ENCODE results near the gene IDI1. TPM values are rescaled to one million over a fixed set of nuclear protein-coding genes. Genes with fewer than 3 reads are reported as not detected.

The IDI1 gene
- total and polyA plus RNA-seq, 2 of the 13 experiments (the other 11 are each of a cell fraction or from before 2014, with no cell fraction given): 44.4 to 145 TPM

DNA sequence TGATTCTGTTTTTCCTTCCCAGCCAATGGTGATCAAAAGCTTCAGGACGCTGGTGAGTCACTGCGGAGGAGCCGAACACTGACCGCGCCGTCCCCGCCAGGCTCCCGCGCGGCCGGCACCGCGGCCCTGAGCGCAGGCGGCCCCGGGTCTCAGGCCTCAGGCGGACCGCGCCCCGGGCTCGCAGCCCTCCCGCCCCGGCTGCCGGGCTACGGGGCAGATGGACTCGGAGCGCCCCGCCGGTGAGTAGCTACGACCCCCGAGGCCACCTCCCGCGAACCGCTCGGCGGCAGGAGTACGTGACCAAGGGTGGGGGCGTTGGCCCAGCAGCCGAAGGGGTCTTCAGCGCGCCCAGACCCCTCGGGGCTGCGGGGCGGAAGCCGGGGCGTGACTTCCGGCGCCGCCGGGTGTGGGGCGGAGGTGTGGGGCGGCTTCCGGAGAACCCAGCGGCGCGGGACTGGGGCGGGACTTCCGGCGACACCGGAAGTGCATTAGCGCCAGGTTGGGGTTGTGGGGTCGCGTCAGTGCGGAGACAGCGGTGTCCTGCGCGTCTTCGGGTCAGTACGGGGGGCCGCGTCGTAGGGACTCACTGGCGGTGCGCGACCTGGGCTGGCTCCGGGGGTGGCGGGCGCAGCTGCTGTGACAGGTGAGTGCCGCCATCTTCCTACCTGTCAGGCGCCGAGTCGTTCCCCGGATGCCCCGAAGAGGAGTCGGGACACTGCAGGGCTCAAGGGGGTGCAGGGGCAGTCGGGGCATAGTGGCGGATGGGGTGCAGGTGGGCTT is 7.6 kb upstream of the IDI1 start, which contains the start of gene WDR37 (continued):
- TF ChIP-seq, protein P1, sequence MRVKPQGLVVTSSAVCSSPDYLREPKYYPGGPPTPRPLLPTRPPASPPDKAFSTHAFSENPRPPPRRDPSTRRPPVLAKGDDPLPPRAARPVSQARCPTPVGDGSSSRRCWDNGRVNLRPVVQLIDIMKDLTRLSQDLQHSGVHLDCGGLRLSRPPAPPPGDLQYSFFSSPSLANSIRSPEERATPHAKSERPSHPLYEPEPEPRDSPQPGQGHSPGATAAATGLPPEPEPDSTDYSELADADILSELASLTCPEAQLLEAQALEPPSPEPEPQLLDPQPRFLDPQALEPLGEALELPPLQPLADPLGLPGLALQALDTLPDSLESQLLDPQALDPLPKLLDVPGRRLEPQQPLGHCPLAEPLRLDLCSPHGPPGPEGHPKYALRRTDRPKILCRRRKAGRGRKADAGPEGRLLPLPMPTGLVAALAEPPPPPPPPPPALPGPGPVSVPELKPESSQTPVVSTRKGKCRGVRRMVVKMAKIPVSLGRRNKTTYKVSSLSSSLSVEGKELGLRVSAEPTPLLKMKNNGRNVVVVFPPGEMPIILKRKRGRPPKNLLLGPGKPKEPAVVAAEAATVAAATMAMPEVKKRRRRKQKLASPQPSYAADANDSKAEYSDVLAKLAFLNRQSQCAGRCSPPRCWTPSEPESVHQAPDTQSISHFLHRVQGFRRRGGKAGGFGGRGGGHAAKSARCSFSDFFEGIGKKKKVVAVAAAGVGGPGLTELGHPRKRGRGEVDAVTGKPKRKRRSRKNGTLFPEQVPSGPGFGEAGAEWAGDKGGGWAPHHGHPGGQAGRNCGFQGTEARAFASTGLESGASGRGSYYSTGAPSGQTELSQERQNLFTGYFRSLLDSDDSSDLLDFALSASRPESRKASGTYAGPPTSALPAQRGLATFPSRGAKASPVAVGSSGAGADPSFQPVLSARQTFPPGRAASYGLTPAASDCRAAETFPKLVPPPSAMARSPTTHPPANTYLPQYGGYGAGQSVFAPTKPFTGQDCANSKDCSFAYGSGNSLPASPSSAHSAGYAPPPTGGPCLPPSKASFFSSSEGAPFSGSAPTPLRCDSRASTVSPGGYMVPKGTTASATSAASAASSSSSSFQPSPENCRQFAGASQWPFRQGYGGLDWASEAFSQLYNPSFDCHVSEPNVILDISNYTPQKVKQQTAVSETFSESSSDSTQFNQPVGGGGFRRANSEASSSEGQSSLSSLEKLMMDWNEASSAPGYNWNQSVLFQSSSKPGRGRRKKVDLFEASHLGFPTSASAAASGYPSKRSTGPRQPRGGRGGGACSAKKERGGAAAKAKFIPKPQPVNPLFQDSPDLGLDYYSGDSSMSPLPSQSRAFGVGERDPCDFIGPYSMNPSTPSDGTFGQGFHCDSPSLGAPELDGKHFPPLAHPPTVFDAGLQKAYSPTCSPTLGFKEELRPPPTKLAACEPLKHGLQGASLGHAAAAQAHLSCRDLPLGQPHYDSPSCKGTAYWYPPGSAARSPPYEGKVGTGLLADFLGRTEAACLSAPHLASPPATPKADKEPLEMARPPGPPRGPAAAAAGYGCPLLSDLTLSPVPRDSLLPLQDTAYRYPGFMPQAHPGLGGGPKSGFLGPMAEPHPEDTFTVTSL (CRISPR knock-in tag; IDR thresholded peaks at IDR 0.05; ENCODE audit: borderline replicate concordance): peak; percentile 44; the same call in 1 of the 2 replicates
- TF ChIP-seq, protein P2, sequence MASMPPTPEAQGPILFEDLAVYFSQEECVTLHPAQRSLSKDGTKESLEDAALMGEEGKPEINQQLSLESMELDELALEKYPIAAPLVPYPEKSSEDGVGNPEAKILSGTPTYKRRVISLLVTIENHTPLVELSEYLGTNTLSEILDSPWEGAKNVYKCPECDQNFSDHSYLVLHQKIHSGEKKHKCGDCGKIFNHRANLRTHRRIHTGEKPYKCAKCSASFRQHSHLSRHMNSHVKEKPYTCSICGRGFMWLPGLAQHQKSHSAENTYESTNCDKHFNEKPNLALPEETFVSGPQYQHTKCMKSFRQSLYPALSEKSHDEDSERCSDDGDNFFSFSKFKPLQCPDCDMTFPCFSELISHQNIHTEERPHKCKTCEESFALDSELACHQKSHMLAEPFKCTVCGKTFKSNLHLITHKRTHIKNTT (CRISPR knock-in tag; IDR thresholded peaks at IDR 0.05): no peak
- TF ChIP-seq RFXAP (CRISPR knock-in tag; IDR thresholded peaks at IDR 0.05; ENCODE audit: borderline replicate concordance) (no peak), KDM2A (CRISPR knock-in tag; IDR thresholded peaks at IDR 0.05; ENCODE audit: borderline replicate concordance, low read depth) (peak; percentile 86), ZNF562 (CRISPR knock-in tag; IDR thresholded peaks at IDR 0.05; ENCODE audit: borderline replicate concordance) (no peak), ZNF850 (CRISPR knock-in tag; conservative IDR thresholded peaks at IDR 0.05) (no peak), ZNF432 (CRISPR knock-in tag; IDR thresholded peaks at IDR 0.05; ENCODE audit: borderline replicate concordance) (no peak), AGO1 (IDR thresholded peaks at IDR 0.05; ENCODE audit: low read depth, low read length, poor library complexity, severe bottlenecking) (no peak), CBFB (CRISPR knock-in tag; IDR thresholded peaks at IDR 0.05) (peak; percentile 62), RAD51 (IDR thresholded peaks at IDR 0.05; ENCODE audit: borderline replicate concordance) (no peak), ZNF10 (CRISPR knock-in tag; IDR thresholded peaks at IDR 0.05; ENCODE audit: borderline replicate concordance, low read depth) (no peak), ISL2 (CRISPR knock-in tag; IDR thresholded peaks at IDR 0.05) (no peak), CAMTA2 (CRISPR knock-in tag; IDR thresholded peaks at IDR 0.05; ENCODE audit: borderline replicate concordance) (no peak), KAT7 (CRISPR knock-in tag; IDR thresholded peaks at IDR 0.05; ENCODE audit: borderline replicate concordance) (peak; percentile 73; the same call in 1 of the 2 replicates), ZNF547 (CRISPR knock-in tag; IDR thresholded peaks at IDR 0.05) (peak; percentile 68; the same call in 1 of the 2 replicates)
- TF ChIP-seq, protein P3, sequence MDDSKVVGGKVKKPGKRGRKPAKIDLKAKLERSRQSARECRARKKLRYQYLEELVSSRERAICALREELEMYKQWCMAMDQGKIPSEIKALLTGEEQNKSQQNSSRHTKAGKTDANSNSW (CRISPR knock-in tag; IDR thresholded peaks at IDR 0.05; ENCODE audit: borderline replicate concordance): no peak
- TF ChIP-seq, protein P4, sequence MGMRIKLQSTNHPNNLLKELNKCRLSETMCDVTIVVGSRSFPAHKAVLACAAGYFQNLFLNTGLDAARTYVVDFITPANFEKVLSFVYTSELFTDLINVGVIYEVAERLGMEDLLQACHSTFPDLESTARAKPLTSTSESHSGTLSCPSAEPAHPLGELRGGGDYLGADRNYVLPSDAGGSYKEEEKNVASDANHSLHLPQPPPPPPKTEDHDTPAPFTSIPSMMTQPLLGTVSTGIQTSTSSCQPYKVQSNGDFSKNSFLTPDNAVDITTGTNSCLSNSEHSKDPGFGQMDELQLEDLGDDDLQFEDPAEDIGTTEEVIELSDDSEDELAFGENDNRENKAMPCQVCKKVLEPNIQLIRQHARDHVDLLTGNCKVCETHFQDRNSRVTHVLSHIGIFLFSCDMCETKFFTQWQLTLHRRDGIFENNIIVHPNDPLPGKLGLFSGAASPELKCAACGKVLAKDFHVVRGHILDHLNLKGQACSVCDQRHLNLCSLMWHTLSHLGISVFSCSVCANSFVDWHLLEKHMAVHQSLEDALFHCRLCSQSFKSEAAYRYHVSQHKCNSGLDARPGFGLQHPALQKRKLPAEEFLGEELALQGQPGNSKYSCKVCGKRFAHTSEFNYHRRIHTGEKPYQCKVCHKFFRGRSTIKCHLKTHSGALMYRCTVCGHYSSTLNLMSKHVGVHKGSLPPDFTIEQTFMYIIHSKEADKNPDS (CRISPR knock-in tag; IDR thresholded peaks at IDR 0.05): 0 out of 2 replicates have a peak, but pooled peaks have one; percentile 31
- TF ChIP-seq, protein P5, sequence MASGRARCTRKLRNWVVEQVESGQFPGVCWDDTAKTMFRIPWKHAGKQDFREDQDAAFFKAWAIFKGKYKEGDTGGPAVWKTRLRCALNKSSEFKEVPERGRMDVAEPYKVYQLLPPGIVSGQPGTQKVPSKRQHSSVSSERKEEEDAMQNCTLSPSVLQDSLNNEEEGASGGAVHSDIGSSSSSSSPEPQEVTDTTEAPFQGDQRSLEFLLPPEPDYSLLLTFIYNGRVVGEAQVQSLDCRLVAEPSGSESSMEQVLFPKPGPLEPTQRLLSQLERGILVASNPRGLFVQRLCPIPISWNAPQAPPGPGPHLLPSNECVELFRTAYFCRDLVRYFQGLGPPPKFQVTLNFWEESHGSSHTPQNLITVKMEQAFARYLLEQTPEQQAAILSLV (CRISPR knock-in tag; IDR thresholded peaks at IDR 0.05; ENCODE audit: borderline replicate concordance): no peak; the same call in 1 of the 2 replicates
